Natural killer cell treated with Interleukin-12 subunit alpha and Interleukin-12 subunit beta and Interleukin-15 and Interleukin-18, amount 100 ng/mL, for 72 hours (primary cell): ENCODE results near the gene C2CD4A. TPM values are rescaled to one million over a fixed set of nuclear protein-coding genes. Genes with fewer than 3 reads are reported as not detected.
"Not testable (repeated sequence)": the region's sequence is repeated elsewhere in the genome, so short reads cannot be mapped to it uniquely, and the experiment has no call there.

Source experiments
- ATAC-seq, 2 donors: fragments of 150-1000 bp; cut with Tn5 transposase in 1 of 2; sonication (Bioruptor Pico), chemical (Tn5 transposase) in 1 of 2; 2 replicates each; pipeline ENCODE4 v1.10.0; 2021
- DNase-seq: peaks from one replicate; pipeline ENCODE4 v3.0.0; 2022; ENCODE audit warnings: low spot score
- H3K27ac Mint-ChIP-seq, 2 donors: 1 replicate in 1 of 2; 2 replicates in 1 of 2; pipeline ENCODE4 v1.8.0; 2022; ENCODE audit warnings: mixed read lengths in 2 of 2, mild to moderate bottlenecking in 1 of 2, moderate library complexity in 1 of 2
- H3K27me3 Mint-ChIP-seq, 2 donors: 1 replicate in 1 of 2; 2 replicates in 1 of 2; pipeline ENCODE4 v1.8.0; 2022; ENCODE audit warnings: mixed read lengths in 2 of 2
- H3K36me3 Mint-ChIP-seq: one replicate; pipeline ENCODE4 v1.8.0; 2022; ENCODE audit warnings: mixed read lengths
- H3K4me1 Mint-ChIP-seq, 2 donors: 1 replicate in 1 of 2; 2 replicates in 1 of 2; pipeline ENCODE4 v1.8.0; 2022; ENCODE audit warnings: low read depth in 2 of 2, mixed read lengths in 2 of 2, mild to moderate bottlenecking in 1 of 2
- H3K4me3 Mint-ChIP-seq: one replicate; pipeline ENCODE4 v1.8.0; 2022; ENCODE audit warnings: mixed read lengths
- H3K9me3 Mint-ChIP-seq: 2 replicates; pipeline ENCODE4 v1.8.0; 2022; ENCODE audit warnings: mixed read lengths
- total RNA-seq, 2 donors: library from RNA; stranded (reverse); gene quantifications; one replicate each; pipeline ENCODE4 v1.2.3, GENCODE V29; 2022

C2CD4A gene, protein sequence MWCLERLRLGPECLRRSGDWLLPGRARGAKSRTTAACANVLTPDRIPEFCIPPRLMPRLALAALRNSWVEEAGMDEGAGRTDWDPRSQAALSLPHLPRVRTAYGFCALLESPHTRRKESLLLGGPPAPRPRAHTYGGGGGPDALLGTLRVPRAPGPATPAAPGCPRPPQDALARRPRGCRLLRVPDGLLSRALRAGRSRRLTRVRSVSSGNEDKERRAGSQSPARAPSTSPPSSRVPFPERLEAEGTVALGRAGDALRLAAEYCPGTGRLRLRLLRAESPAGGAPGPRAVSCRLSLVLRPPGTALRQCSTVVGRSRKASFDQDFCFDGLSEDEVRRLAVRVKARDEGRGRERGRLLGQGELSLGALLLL
- total RNA-seq, result not detected

DNA sequence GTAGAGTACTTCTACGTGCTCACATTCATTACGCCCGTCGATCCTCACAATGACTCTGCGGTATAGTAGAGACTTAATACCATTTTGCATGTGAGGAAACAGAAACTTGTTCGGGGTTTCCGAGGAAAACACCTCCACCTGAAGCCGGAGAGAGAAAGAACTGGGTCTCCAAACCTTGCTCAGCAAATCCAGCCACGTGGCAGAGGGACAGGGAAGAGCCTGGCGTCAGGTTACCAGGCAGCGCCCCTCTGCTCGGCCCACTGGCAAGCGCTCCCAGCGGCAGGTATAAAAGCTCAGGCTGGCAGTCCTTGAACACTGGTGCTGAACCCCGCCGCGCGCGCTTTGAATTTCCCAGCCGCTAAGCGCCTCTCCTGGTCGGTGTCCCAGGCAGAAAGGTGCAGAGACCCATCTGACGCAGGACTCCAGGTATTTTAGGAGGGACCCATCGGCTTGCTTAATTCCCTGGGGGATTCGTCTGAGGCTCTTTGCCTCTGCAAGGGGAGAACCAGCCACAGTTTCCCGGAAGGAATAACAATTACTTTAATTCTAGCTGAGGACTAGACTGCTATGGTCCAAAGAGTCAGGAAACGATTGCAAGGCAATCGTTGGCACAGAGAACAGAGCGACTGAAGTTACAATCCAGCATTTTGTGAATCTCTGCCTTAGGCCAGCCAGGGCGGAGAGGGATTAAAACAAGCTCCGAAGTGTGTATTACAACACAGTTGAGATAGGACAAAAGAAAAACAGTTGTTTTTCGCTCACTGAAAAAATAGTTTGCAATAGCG lies at the start of gene C2CD4A:
Gene C2CD4A (plus strand): TSS at position 315 of the 785 bp plus-strand sequence. CDS start 637 bp downstream, outside the sequence.
- peak within 1 kb of the TSS; percentile 93 for H3K4me3 Mint-ChIP-seq
- H3K9me3 Mint-ChIP-seq, result no peaks in the 10 kb centered on the region
- peaks cover 19 to 24% of the 10 kb centered on the region in 2 donors for H3K4me1 Mint-ChIP-seq
- H3K27me3 Mint-ChIP-seq, result peaks cover 23 to 28% of the 10 kb centered on the region in 2 donors
- ATAC-seq, result peak in 1 of 2 donors; percentile 33
- peak within 1 kb of the TSS; percentile 14 to 73 for H3K27ac Mint-ChIP-seq
- H3K36me3 Mint-ChIP-seq, result peaks cover 6% of the 10 kb centered on the region
- DNase-seq, result peak; percentile 65

DNA sequence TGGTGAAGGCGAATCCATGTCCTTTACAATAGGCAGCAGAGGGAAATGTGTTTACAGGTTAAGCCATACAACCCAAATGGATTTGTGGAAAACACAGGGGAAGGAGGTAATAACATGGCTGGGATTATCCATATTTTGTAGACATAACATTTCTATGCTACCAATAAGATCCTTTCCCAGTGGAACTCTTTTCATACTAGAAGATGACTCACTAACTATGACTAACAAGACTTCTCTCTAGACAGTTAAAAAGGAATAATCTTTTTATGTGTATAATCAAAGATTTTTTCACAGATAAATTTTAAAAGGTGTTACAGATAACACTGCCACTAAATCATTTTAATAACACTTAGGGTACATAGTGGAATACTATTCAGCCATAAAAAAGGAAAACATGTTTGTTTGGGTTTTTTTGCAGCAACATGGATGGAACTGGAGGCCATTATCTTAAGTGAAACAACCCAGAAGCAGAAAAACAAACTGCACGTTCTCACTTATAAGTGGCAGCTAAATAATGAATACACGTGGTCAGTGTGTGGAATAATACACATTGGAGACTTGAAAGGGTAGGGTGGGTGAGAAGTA lies 46.1 kb upstream of the C2CD4A start:
- no peak overlapping the region for H3K4me3 Mint-ChIP-seq
- H3K9me3 Mint-ChIP-seq, result peaks cover 3% of the 10 kb centered on the region
- H3K27me3 Mint-ChIP-seq, result no peaks in the 10 kb centered on the region
- no peak for ATAC-seq
- no peak for DNase-seq
- H3K27ac Mint-ChIP-seq, result no peak overlapping the region
- peaks cover 18% of the 10 kb centered on the region for H3K36me3 Mint-ChIP-seq
- peaks cover 0 to 3% of the 10 kb centered on the region in 2 donors for H3K4me1 Mint-ChIP-seq

DNA sequence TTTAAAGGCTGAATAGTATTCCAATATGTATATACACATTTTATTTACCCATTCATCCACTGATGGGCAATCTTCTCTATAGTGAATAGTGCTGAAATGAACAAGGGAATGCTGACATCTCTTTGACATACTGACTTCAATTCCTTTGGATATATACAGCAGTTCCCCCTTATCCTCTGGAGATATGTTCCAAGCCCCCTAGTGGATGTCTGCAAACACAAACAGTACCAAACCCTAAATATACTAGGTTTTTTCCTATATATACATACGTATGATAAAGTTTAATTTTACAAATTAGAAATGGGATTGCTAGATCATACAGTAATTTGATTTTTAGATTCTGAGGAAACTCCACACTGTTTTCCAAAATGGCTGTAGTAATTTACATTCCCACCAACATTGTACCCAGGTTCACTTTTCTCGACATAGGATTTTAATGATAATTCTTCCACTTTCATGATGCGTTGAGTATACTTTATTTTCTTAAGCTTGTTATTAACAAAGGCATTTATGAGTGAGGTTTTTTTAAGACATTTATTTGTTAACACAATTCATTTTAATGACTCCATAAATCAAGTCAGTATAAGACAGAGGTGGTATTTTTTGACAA lies 44.7 kb upstream of the C2CD4A start:
- ATAC-seq, result no peak
- no peaks in the 10 kb centered on the region for H3K9me3 Mint-ChIP-seq

DNA sequence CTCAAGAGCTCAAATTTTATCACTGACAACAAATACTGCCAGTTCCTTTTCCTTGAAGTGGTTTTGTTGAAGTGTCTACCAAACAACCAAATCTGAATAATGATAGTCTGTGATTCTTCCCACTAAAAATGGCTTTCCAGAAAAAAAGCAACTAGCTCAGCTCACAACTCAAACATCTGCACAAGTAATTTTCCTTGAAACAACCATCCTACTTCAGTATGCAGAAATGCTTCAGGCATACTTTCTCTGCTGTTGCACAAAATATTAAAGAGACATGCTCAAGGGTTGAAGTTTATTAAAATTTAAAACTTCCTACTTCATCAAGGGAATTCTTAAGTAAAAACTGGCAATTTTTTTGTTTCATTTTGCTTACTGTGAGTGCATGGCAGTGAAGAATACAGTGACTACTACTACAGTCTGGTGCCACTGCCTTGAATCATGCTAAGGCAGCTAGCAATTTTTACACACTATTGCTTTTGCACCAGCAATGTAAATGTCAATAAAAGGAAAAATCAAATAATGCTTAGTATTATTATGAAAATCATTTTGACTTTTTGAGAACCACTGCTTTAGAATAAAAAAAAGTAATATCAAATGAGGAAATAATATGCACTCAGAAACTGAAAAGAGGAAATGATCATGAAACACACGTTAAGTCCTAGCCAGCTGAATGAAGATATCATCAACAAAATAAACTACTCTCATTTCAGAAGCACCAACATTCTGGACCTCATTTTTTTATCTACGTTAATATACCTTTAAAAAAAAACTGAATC lies 40.1 kb upstream of the C2CD4A start:
- H3K4me1 Mint-ChIP-seq, result peaks cover 3 to 5% of the 10 kb centered on the region in 2 donors
- no peak overlapping the region for H3K4me3 Mint-ChIP-seq
- no peaks in the 10 kb centered on the region for H3K9me3 Mint-ChIP-seq
- no peak for ATAC-seq
- no peaks in the 10 kb centered on the region for H3K27me3 Mint-ChIP-seq
- DNase-seq, result no peak
- peaks cover 6% of the 10 kb centered on the region for H3K36me3 Mint-ChIP-seq
- no peak overlapping the region for H3K27ac Mint-ChIP-seq

More for the DNA sequence above, 44.7 kb upstream of the C2CD4A start:
- Mint-ChIP-seq H3K4me3 (no peak overlapping the region), H3K27ac (no peak overlapping the region), H3K27me3 (no peaks in the 10 kb centered on the region), H3K36me3 (peaks cover 24% of the 10 kb centered on the region), H3K4me1 (no peaks in the 10 kb centered on the region)
- no peak for DNase-seq

DNA sequence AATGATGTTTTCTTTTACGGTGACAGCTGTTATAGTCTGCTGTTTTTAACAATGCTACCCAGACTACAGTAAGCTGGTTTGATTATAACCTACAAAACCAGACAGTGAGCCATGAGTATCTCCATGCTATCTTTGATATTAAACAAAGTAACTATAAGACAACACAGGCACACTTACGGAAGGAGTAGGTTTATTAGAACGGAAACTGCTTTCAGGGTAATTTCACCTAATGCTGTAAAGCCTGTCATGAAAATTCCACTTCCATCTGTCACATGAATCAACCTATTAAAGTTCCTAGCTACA lies 39.6 kb upstream of the C2CD4A start:
- Mint-ChIP-seq H3K4me1 (peaks cover 3 to 5% of the 10 kb centered on the region in 2 donors), H3K9me3 (no peaks in the 10 kb centered on the region), H3K4me3 (no peak overlapping the region), H3K36me3 (peaks cover 6% of the 10 kb centered on the region), H3K27ac (no peak overlapping the region), H3K27me3 (no peaks in the 10 kb centered on the region)
- DNase-seq, result no peak
- ATAC-seq, result no peak

DNA sequence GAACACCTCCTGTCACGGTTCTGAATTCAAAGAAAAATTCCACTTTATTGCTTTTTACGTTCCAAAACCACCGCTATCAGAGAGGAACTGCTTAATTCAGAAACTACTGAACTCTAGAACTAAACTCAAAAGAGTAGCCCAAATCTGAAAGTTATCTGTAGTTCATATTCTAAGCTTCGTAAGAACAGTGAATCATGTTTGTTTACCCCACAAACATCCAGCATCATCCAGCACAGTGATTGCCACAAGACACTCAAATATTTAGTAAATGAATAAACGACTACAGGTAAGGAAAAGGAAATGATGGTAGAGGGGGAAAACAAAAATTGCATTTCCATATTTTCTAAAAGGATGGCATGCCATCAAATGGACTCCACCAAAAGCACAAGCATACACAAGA lies 38.9 kb upstream of the C2CD4A start:
- no peak overlapping the region for H3K4me3 Mint-ChIP-seq

DNA sequence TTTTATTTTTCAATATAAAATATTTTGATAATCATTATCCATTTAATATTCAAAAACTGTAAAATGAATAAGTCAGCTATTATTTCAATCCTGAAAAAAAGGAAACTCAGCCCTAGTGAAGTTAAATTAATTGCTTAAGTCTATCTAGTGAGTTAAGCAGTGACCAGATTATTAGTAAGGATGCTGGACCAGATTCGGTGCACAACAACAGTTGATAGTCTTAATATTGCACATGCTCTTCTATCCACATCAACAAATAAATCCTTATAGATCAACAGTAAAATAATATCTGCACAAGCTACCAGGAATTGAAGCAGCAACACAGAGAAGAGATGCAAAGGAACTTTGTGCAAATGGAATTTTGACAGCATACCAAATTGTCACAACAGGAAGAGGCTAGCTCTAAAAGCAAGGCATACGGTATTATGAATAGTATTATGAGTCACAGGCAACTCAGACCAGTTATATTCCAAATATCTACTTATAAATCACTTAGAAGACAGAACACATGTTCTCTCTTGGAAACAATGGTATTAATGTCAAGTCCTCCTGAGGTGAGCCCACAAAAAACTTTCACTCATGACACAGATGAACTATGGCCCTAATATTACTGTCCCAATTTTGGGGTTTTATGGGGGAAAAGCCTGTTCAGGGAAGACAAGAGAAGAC lies 31.4 kb upstream of the C2CD4A start:
- DNase-seq (no peak), ATAC-seq (no peak)
- Mint-ChIP-seq H3K4me1 (peaks cover 14 to 20% of the 10 kb centered on the region in 2 donors), H3K27me3 (no peaks in the 10 kb centered on the region), H3K36me3 (peaks cover 17% of the 10 kb centered on the region), H3K4me3 (no peak overlapping the region), H3K27ac (no peak overlapping the region), H3K9me3 (peaks cover 7% of the 10 kb centered on the region)

More for the DNA sequence above, 38.9 kb upstream of the C2CD4A start:
- Mint-ChIP-seq H3K27me3 (no peaks in the 10 kb centered on the region), H3K4me1 (peaks cover 3 to 5% of the 10 kb centered on the region in 2 donors), H3K36me3 (peaks cover 6% of the 10 kb centered on the region), H3K27ac (no peak overlapping the region), H3K9me3 (no peaks in the 10 kb centered on the region)
- no peak for DNase-seq
- ATAC-seq, result no peak

DNA sequence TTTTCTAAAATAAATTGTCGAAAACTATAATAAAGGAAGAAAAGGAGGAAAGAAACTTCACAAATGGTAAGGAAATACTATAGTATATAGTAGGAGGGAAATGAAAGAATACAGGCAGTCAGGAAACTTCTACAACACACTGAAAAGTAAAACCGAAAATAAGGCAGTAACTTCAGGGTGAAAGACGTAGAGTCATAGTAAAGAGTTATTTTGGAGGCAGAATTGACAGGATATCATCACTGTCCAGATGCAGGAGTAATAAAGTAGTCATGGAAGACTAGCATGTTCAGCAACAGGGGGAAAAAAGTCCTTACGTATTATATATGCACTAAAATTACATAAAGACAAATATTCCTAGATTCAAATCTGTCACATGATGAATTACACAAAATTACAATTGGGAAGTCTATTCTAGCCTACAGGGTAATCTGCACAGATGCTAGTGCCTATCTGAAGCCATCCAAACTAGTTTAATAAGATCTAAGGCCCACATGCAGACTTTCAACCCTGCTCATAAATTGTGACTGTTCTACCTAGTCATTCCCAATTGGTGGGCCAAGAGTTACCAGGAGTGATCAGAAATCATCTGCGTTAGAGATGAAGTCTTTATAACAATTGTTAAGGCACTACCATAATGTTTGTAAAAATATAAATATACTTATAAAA lies 20.6 kb upstream of the C2CD4A start:
- H3K27me3 Mint-ChIP-seq, result no peaks in the 10 kb centered on the region
- peak overlapping the region; percentile 47 for H3K4me3 Mint-ChIP-seq
- DNase-seq (no peak), ATAC-seq (peak; percentile 66 to 70)
- peak overlapping the region; percentile 41 to 82 for H3K27ac Mint-ChIP-seq
- peaks cover 20 to 25% of the 10 kb centered on the region in 2 donors for H3K4me1 Mint-ChIP-seq
- no peaks in the 10 kb centered on the region for H3K9me3 Mint-ChIP-seq
- peaks cover 5% of the 10 kb centered on the region for H3K36me3 Mint-ChIP-seq

DNA sequence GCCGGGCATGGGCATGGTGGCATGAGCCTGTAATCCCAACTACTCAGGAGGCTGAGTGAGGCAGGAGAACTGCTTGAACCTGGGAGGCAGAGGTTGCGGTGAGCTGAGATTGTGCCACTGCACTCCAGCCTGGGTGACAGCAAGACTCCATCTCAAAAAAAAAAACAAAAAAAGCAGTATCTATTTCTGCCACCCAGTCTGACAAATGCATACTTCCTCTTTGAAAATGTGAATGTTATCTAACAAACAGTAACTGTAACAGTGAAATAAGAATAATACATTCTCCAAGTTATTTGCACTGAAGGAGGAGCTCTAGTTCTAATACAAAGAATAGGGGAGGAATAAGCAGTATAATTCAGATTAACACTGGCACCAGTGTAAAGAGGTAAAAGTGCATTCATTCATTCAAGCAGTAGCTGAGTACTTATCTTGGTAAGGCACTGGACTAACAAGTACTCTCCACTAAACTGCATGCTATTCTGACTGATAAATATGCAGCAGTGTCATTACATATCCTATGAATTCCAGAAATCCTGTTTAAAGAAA lies 19.4 kb upstream of the C2CD4A start:
- no peaks in the 10 kb centered on the region for H3K9me3 Mint-ChIP-seq
- DNase-seq (no peak), ATAC-seq (no peak)
- peaks cover 25 to 31% of the 10 kb centered on the region in 2 donors for H3K4me1 Mint-ChIP-seq
- H3K27me3 Mint-ChIP-seq, result no peaks in the 10 kb centered on the region
- no peak overlapping the region for H3K4me3 Mint-ChIP-seq
- H3K27ac Mint-ChIP-seq, result peak overlapping the region; percentile 35 to 48
- peaks cover 5% of the 10 kb centered on the region for H3K36me3 Mint-ChIP-seq

DNA sequence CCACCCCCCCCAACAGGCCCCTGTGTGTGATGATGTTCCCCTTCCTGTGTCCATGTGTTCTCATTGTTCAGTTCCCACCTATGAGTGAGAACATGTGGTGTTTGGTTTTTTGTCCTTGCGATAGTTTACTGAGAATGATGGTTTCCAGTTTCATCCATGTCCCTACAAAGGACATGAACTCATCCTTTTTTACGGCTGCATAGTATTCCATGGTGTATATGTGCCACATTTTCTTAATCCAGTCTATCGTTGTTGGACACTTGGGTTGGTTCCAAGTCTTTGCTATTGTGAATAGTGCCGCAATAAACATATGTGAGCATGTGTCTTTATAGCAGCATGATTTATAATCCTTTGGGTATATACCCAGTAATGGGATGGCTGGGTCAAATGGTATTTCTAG lies 18.5 kb upstream of the C2CD4A start:
- not testable (repeated sequence) for H3K27ac Mint-ChIP-seq

DNA sequence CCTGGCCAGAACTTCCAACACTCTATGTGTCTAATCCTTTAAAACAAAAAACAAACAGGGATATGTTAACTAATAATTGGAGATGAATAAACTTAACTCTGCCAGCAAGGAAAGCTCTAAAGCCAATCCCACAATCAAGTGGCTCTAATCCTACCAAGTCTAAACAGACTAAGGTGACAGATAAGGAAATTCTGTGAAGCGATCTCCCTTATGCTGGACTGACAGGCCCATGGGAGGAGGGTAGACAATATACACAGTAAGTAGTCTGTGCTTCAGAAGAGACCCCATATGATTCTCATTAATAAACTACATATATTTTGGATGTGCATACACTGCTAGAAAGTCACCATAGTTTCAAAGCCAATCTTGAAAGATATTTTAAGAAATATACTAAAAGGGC lies 16.7 kb upstream of the C2CD4A start:
- H3K4me1 Mint-ChIP-seq, result peaks cover 33 to 43% of the 10 kb centered on the region in 2 donors
- H3K27ac Mint-ChIP-seq, result no peak overlapping the region
- ATAC-seq, result no peak
- H3K36me3 Mint-ChIP-seq, result peaks cover 5% of the 10 kb centered on the region
- no peak for DNase-seq
- no peaks in the 10 kb centered on the region for H3K9me3 Mint-ChIP-seq
- H3K4me3 Mint-ChIP-seq, result no peak overlapping the region
- no peaks in the 10 kb centered on the region for H3K27me3 Mint-ChIP-seq

More for the DNA sequence above, 18.5 kb upstream of the C2CD4A start:
- ATAC-seq, H3K4me3 Mint-ChIP-seq, DNase-seq, H3K27me3 Mint-ChIP-seq, H3K9me3 Mint-ChIP-seq, H3K36me3 Mint-ChIP-seq: not testable (repeated sequence)
- peaks cover 25 to 33% of the 10 kb centered on the region in 2 donors for H3K4me1 Mint-ChIP-seq

DNA sequence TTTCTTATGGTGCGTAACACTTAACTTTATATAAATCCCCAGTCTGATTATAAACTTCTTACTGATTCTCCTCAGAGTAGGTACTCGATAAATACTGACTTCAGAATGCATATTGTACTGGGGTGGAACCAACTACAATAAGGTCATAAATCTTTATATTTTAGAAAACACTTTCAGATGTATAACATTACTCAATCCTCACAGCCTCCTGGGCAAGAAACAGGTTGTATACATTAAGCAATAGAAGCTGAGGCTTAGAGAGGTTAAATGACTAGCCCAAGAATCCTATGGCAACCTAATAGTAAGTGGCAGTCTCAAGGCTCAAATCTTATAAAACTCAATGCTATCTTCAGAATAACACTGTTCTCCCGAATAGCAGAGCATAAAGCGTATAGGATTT lies 15.6 kb upstream of the C2CD4A start:
- ATAC-seq (no peak), DNase-seq (no peak)
- peaks cover 30 to 38% of the 10 kb centered on the region in 2 donors for H3K4me1 Mint-ChIP-seq
- no peaks in the 10 kb centered on the region for H3K27me3 Mint-ChIP-seq
- H3K36me3 Mint-ChIP-seq, result peaks cover 5% of the 10 kb centered on the region
- H3K27ac Mint-ChIP-seq, result peak overlapping the region in 1 of 2 donors; percentile 22
- no peaks in the 10 kb centered on the region for H3K9me3 Mint-ChIP-seq
- H3K4me3 Mint-ChIP-seq, result no peak overlapping the region
